CD4-positive, alpha-beta T cell treated with Interferon alpha-2 for 1 hour (primary cell): ENCODE data around the gene KLF16.

Experiments
- DNase-seq, 2 donors: peaks; one replicate each; pipeline ENCODE4 v3.0.0-alpha.2; 2020 to 2022

Gene KLF16

GRCh38 chr19:1854039-1854541 lies 9.3 kb downstream of the KLF16 start:
- DNase-seq: no peak

GRCh38 chr19:1853295-1854038 lies 9.9 kb downstream of the KLF16 start:
- peak; percentile 83 to 85 for DNase-seq

GRCh38 chr19:1852581-1853128 lies 10.7 kb downstream of the KLF16 start:
- no peak for DNase-seq

GRCh38 chr19:1851654-1852580 lies 11.5 kb downstream of the KLF16 start:
- DNase-seq: peak; percentile 68 to 71

- no peak for DNase-seq
Observed at GRCh38 chr19:1850809-1851653, 12.3 kb downstream of the KLF16 start.

GRCh38 chr19:1849886-1850398 lies 13.4 kb downstream of the KLF16 start:
- DNase-seq: no peak

- DNase-seq: no peak
Observed at GRCh38 chr19:1849132-1849474, 14.3 kb downstream of the KLF16 start.

- DNase-seq: peak; percentile 96 to 98
Observed at GRCh38 chr19:1848399-1849131, 14.8 kb downstream of the KLF16 start, which contains the start of gene REXO1. REXO1 (minus strand) TSS chr19:1848483; CDS start chr19:1848358, 125 bp downstream.

GRCh38 chr19:1847684-1848398 lies 15.5 kb downstream of the KLF16 start:
- DNase-seq: peak in 1 of 2 donors; percentile 24

GRCh38 chr19:1847348-1847683 lies 16.1 kb downstream of the KLF16 start:
- DNase-seq: no peak

- DNase-seq: no peak
Observed at GRCh38 chr19:1846517-1847204, 16.7 kb downstream of the KLF16 start.

- no peak for DNase-seq
Observed at GRCh38 chr19:1845642-1846041, 17.7 kb downstream of the KLF16 start.

GRCh38 chr19:1845125-1845515 lies 18.3 kb downstream of the KLF16 start:
- no peak for DNase-seq

GRCh38 chr19:1844513-1845124 lies 18.8 kb downstream of the KLF16 start:
- DNase-seq: no peak

- no peak for DNase-seq
Observed at GRCh38 chr19:1843646-1844394, 19.6 kb downstream of the KLF16 start.

GRCh38 chr19:1843116-1843515 lies 20.3 kb downstream of the KLF16 start:
- no peak for DNase-seq

- no peak for DNase-seq
Observed at GRCh38 chr19:1841209-1841924, 22.0 kb downstream of the KLF16 start.

GRCh38 chr19:1840541-1841115 lies 22.8 kb downstream of the KLF16 start:
- DNase-seq: no peak
